SK-N-SH treated with all-trans-retinoic acid at 6 μM for 48 hours (cell line): ENCODE results near the gene FNBP1L.

ENCODE experiments used
- ARNTL ChIP-seq: fragments of 450-650 bp; formaldehyde crosslinking; IDR thresholded peaks from 2 replicates; pipeline ENCODE4 v1.5.0; 2020; ENCODE audit warnings: low read depth, mild to moderate bottlenecking, moderate library complexity, borderline replicate concordance
- BACH2 ChIP-seq: fragments of 250-450 bp; sonication (Bioruptor Pico); IDR thresholded peaks from 2 replicates; pipeline ENCODE4 v1.9.0; 2021; ENCODE audit warnings: mild to moderate bottlenecking, borderline replicate concordance
- CSDC2 ChIP-seq: fragments of 250-450 bp; sonication (Bioruptor Pico); IDR thresholded peaks from 2 replicates; pipeline ENCODE4 v1.5.0; 2020; ENCODE audit warnings: mild to moderate bottlenecking, moderate library complexity
- ISL1 ChIP-seq: fragments of 250-450 bp; sonication (Bioruptor Pico); IDR thresholded peaks from 2 replicates; pipeline ENCODE4 v2.1.2; 2022; ENCODE audit warnings: mild to moderate bottlenecking, moderate library complexity
- OSR1 ChIP-seq: fragments of 250-450 bp; sonication (Bioruptor Pico); IDR thresholded peaks from 2 replicates; pipeline ENCODE4 v1.8.0; 2022; ENCODE audit warnings: moderate library complexity, mild to moderate bottlenecking, inconsistent platforms
- PATZ1 ChIP-seq: fragments of 250-450 bp; sonication (Bioruptor Pico); IDR thresholded peaks from 2 replicates; pipeline ENCODE4 v1.8.0; 2020; ENCODE audit warnings: mild to moderate bottlenecking, moderate library complexity, borderline replicate concordance
- RARB ChIP-seq: fragments of 250-450 bp; sonication (Bioruptor Pico); IDR thresholded peaks from 2 replicates; pipeline ENCODE4 v1.8.0; 2021; ENCODE audit warnings: mild to moderate bottlenecking, moderate library complexity
- SNAI2 ChIP-seq: fragments of 250-450 bp; sonication (Bioruptor Pico); IDR thresholded peaks from 2 replicates; pipeline ENCODE4 v1.5.0; 2020; ENCODE audit warnings: mild to moderate bottlenecking, moderate library complexity
- ZFP3 ChIP-seq: fragments of 250-450 bp; sonication (Bioruptor Pico); IDR thresholded peaks from 2 replicates; pipeline ENCODE4 v1.5.0; 2020; ENCODE audit warnings: mild to moderate bottlenecking, moderate library complexity
- ZFP30 ChIP-seq: fragments of 450-650 bp; formaldehyde crosslinking; IDR thresholded peaks from 2 replicates; pipeline ENCODE4 v1.5.0; 2022; ENCODE audit warnings: mild to moderate bottlenecking, moderate library complexity
- ZNF70 ChIP-seq: fragments of 450-650 bp; formaldehyde crosslinking; IDR thresholded peaks from 2 replicates; pipeline ENCODE4 v1.5.0; 2020; ENCODE audit warnings: mild to moderate bottlenecking, moderate library complexity
- ZNF8 ChIP-seq: fragments of 450-650 bp; formaldehyde crosslinking; IDR thresholded peaks from 2 replicates; pipeline ENCODE4 v1.5.0; 2020; ENCODE audit warnings: mild to moderate bottlenecking, moderate library complexity

DNA sequence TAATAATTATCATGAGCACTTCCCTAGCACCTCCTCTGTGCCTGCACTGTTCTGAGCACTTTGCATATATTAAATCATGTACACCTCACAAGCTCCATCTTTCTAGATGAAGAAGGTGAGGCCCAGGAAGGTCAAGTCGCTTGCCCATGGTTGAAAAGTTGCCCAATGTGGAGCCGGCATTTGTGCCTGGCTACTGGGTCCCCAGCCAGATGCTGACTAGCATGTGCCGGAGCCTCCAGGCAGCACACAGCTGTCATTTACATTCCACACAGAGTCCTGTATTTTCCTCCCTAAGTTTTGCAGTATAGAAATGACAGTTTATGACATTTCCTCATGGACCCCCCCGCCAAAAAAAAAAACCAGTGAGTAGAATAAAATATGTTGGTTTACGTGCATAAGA lies 139.4 kb downstream of the FNBP1L start:
- TF ChIP-seq ZNF70 (CRISPR knock-in tag) (no peak), RARB (CRISPR knock-in tag) (no peak), CSDC2 (no peak), ZNF8 (CRISPR knock-in tag) (no peak), ZFP3 (CRISPR knock-in tag) (no peak), PATZ1 (no peak), SNAI2 (no peak), ISL1 (CRISPR knock-in tag) (no peak), BACH2 (no peak), OSR1 (CRISPR knock-in tag) (no peak), ZFP30 (CRISPR knock-in tag) (no peak), ARNTL (no peak)
